ENCODE results near the gene ABCF2.

ABCF2 gene

DNA sequence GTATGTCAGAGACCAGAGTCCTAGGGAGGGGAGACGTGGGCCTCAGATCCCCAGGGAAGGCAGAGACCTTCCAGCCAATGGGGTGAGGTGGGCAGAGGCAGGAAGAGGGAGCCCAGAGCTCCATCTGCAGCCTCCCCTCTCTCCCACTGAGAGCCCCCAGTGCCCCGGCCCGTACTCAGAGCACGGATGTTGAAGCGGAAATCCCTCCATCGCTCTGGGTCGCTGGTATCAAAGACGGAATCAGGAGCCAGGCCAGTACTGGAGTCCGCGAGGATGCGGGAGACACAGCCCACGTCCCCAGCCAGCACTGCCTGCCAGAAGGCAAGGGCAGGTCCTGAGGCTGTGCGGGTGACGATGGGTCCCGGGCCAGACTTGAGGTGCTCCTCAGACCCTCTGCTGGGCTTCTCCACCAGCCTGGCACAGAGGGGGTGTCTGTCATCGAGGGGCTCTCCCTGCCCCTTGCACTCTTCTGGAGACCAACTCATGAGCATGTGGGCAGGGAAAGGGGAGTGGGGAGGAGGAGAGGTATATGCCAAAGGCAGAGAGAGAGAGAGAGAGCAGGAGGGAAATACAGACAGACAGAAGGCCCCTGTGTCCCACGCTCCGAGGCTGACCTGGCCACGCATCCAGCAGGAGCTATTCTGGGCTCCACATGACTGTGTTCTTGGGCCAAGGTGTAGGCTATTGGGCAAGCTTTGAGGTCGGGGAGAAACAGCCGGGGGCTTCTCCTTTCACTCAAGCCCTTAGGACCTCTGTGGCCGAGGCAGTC is 40.2 kb downstream of the ABCF2 start, which contains the start of gene ASB10:
TSS of gene ASB10 (minus strand) at position 611 of the 769 bp plus-strand sequence. CDS start at position 491, 120 bp downstream.
- Mint-ChIP-seq H3K9me3 (no peaks in the 10 kb centered on the region), H3K4me1 (peaks cover 11% of the 10 kb centered on the region), H3K27ac (peak within 1 kb of the TSS; percentile 36), H3K36me3 (no peaks in the 10 kb centered on the region), H3K4me3 (no peak within 1 kb of the TSS)
- ATAC-seq (no peak), DNase-seq (ENCODE audit: low spot score in 2 of 2) (no peak)

DNA sequence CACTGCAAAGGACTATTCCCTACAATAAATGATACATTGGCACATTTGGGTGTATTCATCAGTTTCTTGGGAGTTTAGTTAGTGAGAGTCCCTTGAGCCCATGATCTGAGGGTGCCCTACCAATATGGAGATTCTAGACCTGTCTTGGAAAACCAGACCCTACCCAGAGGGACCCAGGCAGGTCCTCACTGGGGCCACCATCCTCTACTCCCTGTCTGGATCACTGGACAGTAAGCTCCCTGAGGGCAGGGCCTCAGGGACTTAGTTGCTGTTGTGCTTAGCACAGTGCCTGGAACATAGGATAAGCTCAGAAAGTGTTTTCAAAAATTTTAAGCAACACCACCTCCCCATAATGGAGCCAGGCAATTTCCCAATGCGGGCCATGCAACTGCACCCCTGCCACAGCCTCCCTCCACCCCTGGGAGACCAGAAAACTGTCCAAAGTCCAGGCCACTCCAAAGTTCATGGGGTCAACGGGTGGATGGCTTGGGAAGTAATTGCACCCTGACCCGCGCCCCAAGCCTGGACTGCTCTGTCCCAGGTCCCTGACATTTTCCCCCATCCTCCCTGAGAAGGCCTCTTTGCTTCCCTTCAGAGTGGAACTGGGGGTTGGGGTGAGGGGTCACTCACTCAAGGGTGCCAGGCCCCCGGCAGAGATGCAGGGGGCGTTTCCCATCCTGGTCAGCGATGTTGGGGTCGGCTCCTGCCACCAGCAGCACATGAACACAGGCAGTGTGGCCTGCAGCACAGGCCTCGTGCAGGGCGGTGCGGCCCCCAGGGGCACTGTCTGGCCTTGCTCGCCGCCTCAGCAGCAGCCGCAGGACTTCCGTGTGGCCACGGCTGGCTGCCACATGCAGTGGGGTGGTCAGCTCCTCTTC is 41.0 kb downstream of the ABCF2 start:
- no peaks in the 10 kb centered on the region for H3K36me3 Mint-ChIP-seq
- no peak overlapping the region for H3K4me3 Mint-ChIP-seq
- DNase-seq (ENCODE audit: low spot score in 2 of 2) (no peak), ATAC-seq (no peak)
- H3K9me3 Mint-ChIP-seq = no peaks in the 10 kb centered on the region
- H3K27ac Mint-ChIP-seq = no peak overlapping the region
- H3K4me1 Mint-ChIP-seq = peaks cover 10% of the 10 kb centered on the region

DNA sequence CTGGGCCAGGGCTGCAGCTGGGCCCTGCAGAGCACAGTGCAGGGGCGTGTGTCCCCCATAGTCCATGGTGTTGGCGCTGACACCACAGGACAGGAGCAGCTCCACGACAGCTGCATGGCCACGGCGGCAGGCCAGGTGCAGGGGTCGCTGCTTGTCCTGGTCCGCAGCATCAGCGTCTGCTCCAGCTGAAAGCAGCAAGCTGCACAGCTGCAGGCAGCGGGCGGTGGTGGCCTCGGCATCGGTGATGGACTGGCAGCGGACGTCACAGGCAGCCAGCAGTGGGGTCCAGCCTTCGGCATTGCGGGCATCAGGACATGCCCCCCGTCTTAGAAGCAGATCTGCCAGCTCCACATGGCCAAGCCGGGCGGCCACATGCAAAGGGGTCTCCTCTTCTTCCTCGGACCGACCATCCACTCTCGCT is 46.0 kb downstream of the ABCF2 start:
- Mint-ChIP-seq H3K4me1 (no peaks in the 10 kb centered on the region), H3K9me3 (no peaks in the 10 kb centered on the region), H3K4me3 (no peak overlapping the region), H3K27ac (no peak overlapping the region), H3K36me3 (no peaks in the 10 kb centered on the region)
- ATAC-seq = peak; percentile 17
- no peak for DNase-seq (ENCODE audit: low spot score in 2 of 2)

GRCh38 chr7:151179946-151180345 is 47.1 kb downstream of the ABCF2 start:
- H3K9me3 Mint-ChIP-seq = no peaks in the 10 kb centered on the region
- DNase-seq (ENCODE audit: low spot score in 2 of 2) (no peak), ATAC-seq (no peak)
- H3K27ac Mint-ChIP-seq = no peak overlapping the region
- H3K36me3 Mint-ChIP-seq = no peaks in the 10 kb centered on the region
- H3K4me3 Mint-ChIP-seq = no peak overlapping the region
- no peaks in the 10 kb centered on the region for H3K4me1 Mint-ChIP-seq

- Mint-ChIP-seq H3K9me3 (no peaks in the 10 kb centered on the region), H3K27ac (no peak overlapping the region), H3K36me3 (no peaks in the 10 kb centered on the region), H3K4me3 (no peak overlapping the region), H3K4me1 (no peaks in the 10 kb centered on the region)
- no peak for ATAC-seq
- DNase-seq (ENCODE audit: low spot score in 2 of 2) = no peak
These were observed 47.6 kb downstream of the ABCF2 start for GRCh38 chr7:151179287-151179860.

DNA sequence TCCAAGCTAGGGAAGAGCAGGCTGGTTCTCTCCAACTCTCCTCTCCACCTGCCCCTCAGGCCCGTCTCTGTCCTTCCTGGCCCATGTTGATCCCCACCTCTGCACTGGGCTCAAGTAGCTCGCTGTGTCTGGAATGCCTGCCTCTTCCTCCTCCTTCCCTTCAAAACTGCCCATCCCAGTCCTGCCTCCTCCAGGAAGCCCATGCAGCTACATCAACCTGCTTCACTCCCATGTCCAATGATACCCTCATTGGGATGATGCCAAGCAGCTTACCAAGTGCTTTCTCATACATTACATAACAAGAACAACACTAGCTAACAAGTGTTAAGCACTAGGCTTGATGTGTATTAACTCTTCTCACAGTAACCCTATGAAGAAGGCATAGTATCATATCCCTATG is 48.2 kb downstream of the ABCF2 start:
- no peak for ATAC-seq
- DNase-seq (ENCODE audit: low spot score in 2 of 2) = no peak
- no peaks in the 10 kb centered on the region for H3K9me3 Mint-ChIP-seq
- no peaks in the 10 kb centered on the region for H3K36me3 Mint-ChIP-seq
- H3K27ac Mint-ChIP-seq = no peak overlapping the region
- H3K4me1 Mint-ChIP-seq = no peaks in the 10 kb centered on the region
- no peak overlapping the region for H3K4me3 Mint-ChIP-seq

- peaks cover 4% of the 10 kb centered on the region for H3K4me1 Mint-ChIP-seq
- peaks cover 2% of the 10 kb centered on the region for H3K36me3 Mint-ChIP-seq
- H3K27ac Mint-ChIP-seq = no peak overlapping the region
- ATAC-seq = no peak
- no peaks in the 10 kb centered on the region for H3K9me3 Mint-ChIP-seq
- no peak for DNase-seq (ENCODE audit: low spot score in 2 of 2)
- no peak overlapping the region for H3K4me3 Mint-ChIP-seq
These were observed 48.8 kb downstream of the ABCF2 start for GRCh38 chr7:151178236-151178635.

- DNase-seq (ENCODE audit: low spot score in 2 of 2) (no peak), ATAC-seq (no peak)
- Mint-ChIP-seq H3K9me3 (no peaks in the 10 kb centered on the region), H3K4me3 (no peak overlapping the region), H3K27ac (no peak overlapping the region), H3K36me3 (peaks cover 6% of the 10 kb centered on the region), H3K4me1 (peaks cover 14% of the 10 kb centered on the region)
These were observed 49.7 kb downstream of the ABCF2 start for GRCh38 chr7:151177310-151177709.

GRCh38 chr7:151176401-151176800 is 50.6 kb downstream of the ABCF2 start:
- H3K36me3 Mint-ChIP-seq = peaks cover 6% of the 10 kb centered on the region
- H3K9me3 Mint-ChIP-seq = no peaks in the 10 kb centered on the region
- peaks cover 16% of the 10 kb centered on the region for H3K4me1 Mint-ChIP-seq
- H3K4me3 Mint-ChIP-seq = no peak overlapping the region
- ATAC-seq (no peak), DNase-seq (ENCODE audit: low spot score in 2 of 2) (no peak)
- no peak overlapping the region for H3K27ac Mint-ChIP-seq

- H3K4me1 Mint-ChIP-seq = peaks cover 16% of the 10 kb centered on the region
- peaks cover 6% of the 10 kb centered on the region for H3K36me3 Mint-ChIP-seq
- ATAC-seq = no peak
- no peak for DNase-seq (ENCODE audit: low spot score in 2 of 2)
- H3K27ac Mint-ChIP-seq = no peak overlapping the region
- H3K9me3 Mint-ChIP-seq = no peaks in the 10 kb centered on the region
- H3K4me3 Mint-ChIP-seq = no peak overlapping the region
These were observed 51.2 kb downstream of the ABCF2 start for GRCh38 chr7:151175793-151176311.

- Mint-ChIP-seq H3K27ac (no peak overlapping the region), H3K9me3 (no peaks in the 10 kb centered on the region), H3K4me1 (peaks cover 16% of the 10 kb centered on the region), H3K4me3 (no peak overlapping the region), H3K36me3 (peaks cover 6% of the 10 kb centered on the region)
- ATAC-seq (no peak), DNase-seq (ENCODE audit: low spot score in 2 of 2) (no peak)
These were observed 51.8 kb downstream of the ABCF2 start for GRCh38 chr7:151175047-151175792.

- H3K9me3 Mint-ChIP-seq = no peaks in the 10 kb centered on the region
- H3K27ac Mint-ChIP-seq = no peak overlapping the region
- peaks cover 16% of the 10 kb centered on the region for H3K4me1 Mint-ChIP-seq
- ATAC-seq (no peak), DNase-seq (ENCODE audit: low spot score in 2 of 2) (no peak)
- H3K4me3 Mint-ChIP-seq = no peak overlapping the region
- peaks cover 6% of the 10 kb centered on the region for H3K36me3 Mint-ChIP-seq
These were observed 52.6 kb downstream of the ABCF2 start for GRCh38 chr7:151174246-151175046.

DNA sequence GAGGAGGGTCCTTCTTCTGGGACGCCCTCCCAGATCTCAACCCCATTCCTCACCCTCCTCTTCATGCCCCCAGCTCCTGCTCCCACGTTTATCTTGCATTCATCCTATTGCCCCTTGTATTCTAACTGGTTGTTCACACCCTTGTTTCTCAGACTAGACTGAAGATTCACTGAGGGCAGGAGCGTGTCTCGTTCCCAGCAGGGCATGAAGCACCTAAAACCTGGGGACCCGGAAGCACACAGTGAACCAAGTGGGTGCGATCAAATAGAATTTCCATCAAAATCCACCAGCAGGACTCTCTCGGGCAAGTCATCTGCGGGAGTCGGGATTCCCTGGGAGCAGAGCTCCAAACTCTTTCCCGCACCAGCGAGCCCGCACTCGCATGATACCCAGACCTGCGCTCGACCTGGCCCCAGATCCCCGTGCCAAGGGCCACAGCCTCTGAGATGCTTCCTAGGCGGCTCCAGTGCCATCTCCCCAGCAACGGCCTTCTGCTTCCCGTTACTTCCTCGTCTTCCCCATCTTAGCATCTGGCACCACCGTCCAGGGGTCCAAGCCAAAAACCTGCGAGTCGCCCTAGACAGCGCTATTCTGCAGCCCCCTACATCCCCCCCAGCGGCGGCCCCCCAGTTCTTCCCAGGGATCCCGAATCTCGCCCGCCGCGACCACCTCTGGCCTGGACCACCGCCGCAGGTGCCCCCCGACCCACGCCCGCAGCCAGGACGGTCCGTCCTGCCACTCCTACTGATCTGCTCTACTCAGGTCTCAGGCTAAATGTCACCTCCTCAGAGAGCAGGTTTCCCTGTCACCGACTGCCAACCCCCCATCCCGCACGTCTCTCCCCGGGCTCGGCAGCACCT is 53.4 kb downstream of the ABCF2 start:
- H3K27ac Mint-ChIP-seq = no peak overlapping the region
- DNase-seq (ENCODE audit: low spot score in 2 of 2) = no peak
- peaks cover 6% of the 10 kb centered on the region for H3K36me3 Mint-ChIP-seq
- no peak overlapping the region for H3K4me3 Mint-ChIP-seq
- no peak for ATAC-seq
- H3K9me3 Mint-ChIP-seq = no peaks in the 10 kb centered on the region
- H3K4me1 Mint-ChIP-seq = peaks cover 23% of the 10 kb centered on the region

Measured in stimulated activated effector memory CD8-positive, alpha-beta T cell treated with anti-CD3 and anti-CD28 coated beads, Interleukin-12 subunit alpha, Interleukin-12 subunit beta, amount 100 ng/mL, for 72 hours (primary cell).